Measurements from ENCODE around the gene ZFR2. TPM values are rescaled to one million over a fixed set of nuclear protein-coding genes. Genes with fewer than 3 reads are reported as not detected.

The ZFR2 gene
- total and polyA plus RNA-seq, 10 of the 15 experiments (the other 5 are each of a cell fraction or from before 2014, with no cell fraction given), result 0.18 TPM; not detected in 9

- TF ChIP-seq KDM1A (IDR thresholded peaks at IDR 0.05; ENCODE audit: borderline replicate concordance) (no peak), PAX5 (IDR thresholded peaks at IDR 0.05; ENCODE audit: borderline replicate concordance, low read depth, low read length) (peak; percentile 94; the same call in 1 of the 2 replicates), CEBPZ (IDR thresholded peaks at IDR 0.05; ENCODE audit: low read depth, low read length) (no peak), RB1 (IDR thresholded peaks at IDR 0.05; ENCODE audit: borderline replicate concordance) (no peak), BCL3 (IDR thresholded peaks at IDR 0.05; ENCODE audit: borderline replicate concordance, insufficient read depth, low read depth, low read length, poor library complexity, severe bottlenecking) (peak; percentile 34), SMAD1 (IDR thresholded peaks at IDR 0.05; ENCODE audit: low read depth, partially characterized antibody) (no peak)
These were observed 31.5 kb downstream of the ZFR2 start (continued) for GRCh38 chr19:3837332-3837731.

GRCh38 chr19:3836887-3837286, 32.0 kb downstream of the ZFR2 start:
- FAIRE-seq, result no peak
- DNase-seq (ENCODE audit: low read depth, low spot score), result no peak
- 80% methylated on average over 6 of the region's 6 CpGs for WGBS (ENCODE audit: insufficient coverage, insufficient replicate concordance, low lambda C conversion rate, missing lambda C conversion rate)
- Histone ChIP-seq H4K20me1 (ENCODE audit: control insufficient read depth, insufficient read depth) (no peaks in the 10 kb centered on the region), H3K4me3 (no peak overlapping the region), H3K27me3 (replicated peaks in 1 of 2; ENCODE audit: control insufficient read depth in 2 of 2, insufficient read depth in 2 of 2, low read length in 1 of 2) (no peaks in the 10 kb centered on the region; a peak in 1 of 4 replicates), H3K36me3 (ENCODE audit: control insufficient read depth in 2 of 2, insufficient read depth in 2 of 2, low read length in 1 of 2) (no peaks in the 10 kb centered on the region), H3K9me3 (replicated peaks; ENCODE audit: control insufficient read depth, insufficient read depth, low read length) (no peaks in the 10 kb centered on the region; the same call in 2 of the 3 replicates), H3K4me2 (ENCODE audit: control insufficient read depth, insufficient read depth) (no peak overlapping the region), H3K9ac (ENCODE audit: control insufficient read depth, insufficient read depth, low read length) (no peak overlapping the region), H3K27ac (ENCODE audit: control insufficient read depth, insufficient read depth) (no peak overlapping the region), H3K4me1 (ENCODE audit: control insufficient read depth, insufficient read depth, low read length) (no peaks in the 10 kb centered on the region), H3K79me2 (ENCODE audit: control insufficient read depth, insufficient read depth, low read length) (no peaks in the 10 kb centered on the region), H2AFZ (ENCODE audit: control insufficient read depth, low read depth, low read length) (no peak overlapping the region)
- no peak for ATAC-seq
- CTCF ChIA-PET, result no interaction called here
- BruUV-seq (replicated peaks), result no TSS peak
- POLR2A ChIA-PET, result no interaction called here
- SMC1A ChIA-PET (ENCODE audit: uncharacterized antibody, unreplicated experiment), result no interaction called here
- in situ Hi-C loops (cut with MboI), result no loop called here
- RAD21 ChIA-PET (ENCODE audit: unreplicated experiment), result no interaction called here
- intact Hi-C loops (cut with micrococcal nuclease; ENCODE audit: unreplicated experiment), result no loop called here
- TF ChIP-seq BCL3 (IDR thresholded peaks at IDR 0.05; ENCODE audit: borderline replicate concordance, insufficient read depth, low read depth, low read length, poor library complexity, severe bottlenecking), result no peak
- TF ChIP-seq ZBTB11 (CRISPR knock-in tag; IDR thresholded peaks at IDR 0.05), result no peak
- TF ChIP-seq HDGF (IDR thresholded peaks at IDR 0.05), result no peak
- TF ChIP-seq RELA (IDR thresholded peaks at IDR 0.05; ENCODE audit: borderline replicate concordance, partially characterized antibody), result no peak
